ENCODE results near the gene MGAT3.

Gene MGAT3

DNA sequence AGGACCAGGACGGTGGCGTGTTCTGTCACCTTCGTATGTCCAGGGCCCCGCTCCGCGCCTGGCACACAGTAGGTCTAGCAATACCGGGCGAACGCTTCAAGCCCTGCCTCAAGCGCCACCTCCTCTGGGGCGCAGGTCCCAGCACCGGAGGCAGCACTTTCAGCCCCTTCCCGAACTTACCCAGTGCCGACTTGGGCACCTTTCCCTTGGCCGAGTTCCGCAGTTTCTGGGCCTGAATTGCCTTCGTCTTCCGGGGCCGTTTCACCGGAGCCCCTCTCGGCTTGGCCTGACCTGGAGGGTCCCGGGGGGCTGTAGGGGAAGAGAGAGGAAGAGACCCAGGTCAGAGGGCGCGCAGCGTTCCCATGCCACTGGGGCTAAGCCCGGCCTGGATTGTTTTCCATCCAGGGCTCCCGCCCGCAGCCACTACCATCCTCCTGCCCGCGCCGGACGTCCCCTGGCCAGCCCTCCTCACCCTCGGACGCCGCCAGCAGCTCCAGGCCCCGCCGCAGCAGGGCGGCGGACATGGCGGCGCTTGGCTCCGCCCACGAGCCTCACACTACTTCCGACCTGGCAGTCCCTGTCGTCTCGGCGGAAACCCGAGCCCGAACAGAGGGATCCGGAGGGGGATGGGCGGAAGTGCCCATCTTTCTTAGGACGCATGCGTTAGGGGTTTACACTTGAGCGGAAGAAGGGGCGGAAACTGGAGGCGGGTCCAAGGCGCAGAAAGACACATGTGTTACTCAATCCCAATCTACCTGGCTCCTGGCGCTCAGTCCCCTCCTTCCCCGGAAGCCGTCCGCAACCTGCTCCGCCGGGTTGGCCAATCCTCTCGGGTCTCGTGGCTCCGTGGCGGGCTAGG is 75.6 kb downstream of the MGAT3 start, which contains the start of gene RPS19BP1:
TSS of gene RPS19BP1 (minus strand) at position 534 of the 859 bp plus-strand sequence. CDS start at position 524, 10 bp downstream.
- DNase-seq = peak; percentile 100

- no peak for DNase-seq
These were observed 77.3 kb downstream of the MGAT3 start for GRCh38 chr22:39534092-39534506.

DNA sequence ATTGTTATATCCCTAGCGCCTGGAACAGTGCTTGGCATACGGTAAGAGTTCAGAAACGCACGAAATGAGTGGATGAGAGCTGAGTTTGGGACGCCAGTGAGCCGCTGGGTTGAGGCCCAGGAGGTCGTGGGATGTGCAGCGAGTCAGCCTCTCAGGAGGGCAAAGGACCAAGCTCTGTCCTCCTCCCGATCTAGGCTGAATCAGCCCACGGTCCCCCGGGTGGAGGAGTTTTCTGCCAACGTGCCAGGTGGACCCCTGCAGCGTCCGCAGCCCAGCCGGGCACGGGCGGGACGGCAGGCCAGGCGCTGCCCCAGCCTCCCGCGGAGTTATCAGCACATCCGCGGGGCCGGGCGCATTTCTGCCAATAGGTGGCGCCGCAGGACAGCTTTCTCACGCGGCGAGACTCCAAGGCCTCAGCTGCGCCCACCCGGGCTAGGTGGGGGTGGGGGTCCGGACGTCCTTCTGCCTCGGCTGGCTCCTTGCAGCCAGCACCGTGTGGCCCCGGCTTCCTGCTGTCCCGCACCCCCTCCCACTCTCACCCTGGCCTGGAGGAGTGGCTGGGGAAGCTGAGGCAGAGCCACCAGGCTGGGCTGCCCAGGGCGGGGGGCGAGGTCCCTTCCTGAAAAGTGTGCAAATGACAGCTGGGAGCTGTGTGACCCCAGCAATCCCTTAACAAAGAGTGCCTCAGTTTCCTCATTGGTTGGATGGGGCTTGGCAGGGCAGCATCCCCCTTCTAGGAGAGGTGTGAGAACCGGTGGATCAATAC is 78.0 kb downstream of the MGAT3 start:
- peak; percentile 75 to 78 for DNase-seq

GRCh38 chr22:39535357-39535725 is 78.5 kb downstream of the MGAT3 start:
- no peak for DNase-seq

DNA sequence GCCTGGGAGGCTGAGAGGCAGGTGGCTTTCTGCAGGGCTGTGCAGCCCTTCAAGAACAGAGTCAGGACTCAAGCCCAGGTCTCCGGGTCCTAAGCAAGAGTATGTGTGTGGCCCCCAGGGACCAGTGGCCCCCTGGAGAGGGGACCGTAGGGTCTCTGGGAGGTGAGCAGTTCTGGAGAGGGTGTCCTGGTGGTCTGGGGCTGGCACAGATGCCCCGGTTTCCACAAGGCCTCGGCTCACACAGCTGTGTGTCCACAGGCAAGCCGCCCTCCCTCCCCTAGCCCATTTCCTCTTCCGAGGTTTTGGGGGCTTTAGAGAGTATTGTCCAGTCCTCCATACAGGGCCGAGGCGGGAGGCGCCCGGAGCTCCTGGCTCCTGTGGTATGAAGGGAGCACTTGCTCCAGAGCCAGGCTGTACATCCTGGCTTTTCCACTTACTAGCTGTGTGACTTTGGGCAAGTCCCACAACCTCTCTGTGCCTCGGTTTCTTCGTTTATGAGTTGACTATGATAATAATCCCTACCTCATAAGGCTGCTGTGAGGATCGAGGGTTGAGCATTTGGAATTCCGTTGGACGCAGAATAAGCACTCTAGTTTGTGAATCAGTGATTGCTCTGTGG is 79.1 kb downstream of the MGAT3 start:
- no peak for DNase-seq

DNA sequence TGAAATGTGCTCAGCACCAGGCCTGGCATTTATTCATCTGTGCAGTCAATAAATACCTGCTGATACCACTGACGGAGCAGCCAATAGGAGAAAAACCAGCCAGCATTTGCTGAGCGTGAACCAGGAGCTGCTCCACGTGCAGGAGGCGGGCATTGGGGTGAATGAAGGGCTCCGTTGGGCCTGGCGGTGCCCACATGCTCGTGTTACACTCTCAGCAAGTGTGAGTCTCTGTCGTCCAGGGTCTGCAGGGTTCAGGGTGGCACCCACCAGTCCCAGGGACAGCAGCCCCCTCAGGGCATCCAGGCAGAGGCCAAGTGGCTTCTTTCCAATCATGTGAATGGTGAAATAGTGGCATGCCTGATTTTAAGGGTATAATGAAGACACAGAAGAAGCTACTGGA is 79.9 kb downstream of the MGAT3 start:
- DNase-seq = no peak

GRCh38 chr22:39537975-39538374 is 81.2 kb downstream of the MGAT3 start:
- DNase-seq = no peak

Measured in CD4-positive, alpha-beta T cell treated with Interleukin-4 for 1 hour (primary cell).